ENCODE results near the gene GLRA1.

The GLRA1 gene

DNA sequence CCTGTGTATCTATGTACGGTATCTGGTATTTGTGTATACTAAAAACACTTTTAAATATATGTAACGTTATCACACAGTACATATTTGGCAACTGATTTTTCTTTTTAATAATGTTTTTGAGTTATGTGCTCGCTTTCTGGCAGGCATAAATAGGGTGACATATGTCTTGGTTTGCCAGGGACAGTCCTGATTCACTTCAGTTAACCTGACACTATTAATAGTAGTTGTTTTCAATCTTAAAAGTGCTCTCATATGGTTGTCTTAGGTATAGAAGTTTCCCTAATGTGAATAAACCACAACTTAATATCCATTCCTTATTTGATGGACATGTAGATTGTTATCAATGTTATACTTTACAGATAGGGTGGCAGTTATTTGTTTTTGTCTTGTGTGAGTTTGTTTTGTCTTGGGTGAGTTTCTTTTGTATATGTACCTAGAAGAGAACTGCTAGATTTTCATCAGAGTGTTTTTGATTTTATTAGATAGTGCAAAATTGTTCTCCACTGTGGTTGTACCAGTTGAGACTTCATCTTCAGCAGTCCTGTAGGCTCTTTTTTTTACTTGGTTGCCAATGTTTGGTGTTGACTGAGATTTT, 145.0 kb downstream of the GLRA1 start:
- no peaks in the 10 kb centered on the region for H3K27me3 Mint-ChIP-seq
- intact Hi-C loops (cut with micrococcal nuclease), result no loop called here
- no peak overlapping the region for H3K4me3 Mint-ChIP-seq
- H3K4me1 Mint-ChIP-seq (ENCODE audit: low read depth), result peaks cover 55% of the 10 kb centered on the region
- H3K27ac Mint-ChIP-seq, result no peak overlapping the region
- H3K36me3 Mint-ChIP-seq (ENCODE audit: low read depth), result peaks cover 35% of the 10 kb centered on the region
- H3K9me3 Mint-ChIP-seq, result no peaks in the 10 kb centered on the region

DNA sequence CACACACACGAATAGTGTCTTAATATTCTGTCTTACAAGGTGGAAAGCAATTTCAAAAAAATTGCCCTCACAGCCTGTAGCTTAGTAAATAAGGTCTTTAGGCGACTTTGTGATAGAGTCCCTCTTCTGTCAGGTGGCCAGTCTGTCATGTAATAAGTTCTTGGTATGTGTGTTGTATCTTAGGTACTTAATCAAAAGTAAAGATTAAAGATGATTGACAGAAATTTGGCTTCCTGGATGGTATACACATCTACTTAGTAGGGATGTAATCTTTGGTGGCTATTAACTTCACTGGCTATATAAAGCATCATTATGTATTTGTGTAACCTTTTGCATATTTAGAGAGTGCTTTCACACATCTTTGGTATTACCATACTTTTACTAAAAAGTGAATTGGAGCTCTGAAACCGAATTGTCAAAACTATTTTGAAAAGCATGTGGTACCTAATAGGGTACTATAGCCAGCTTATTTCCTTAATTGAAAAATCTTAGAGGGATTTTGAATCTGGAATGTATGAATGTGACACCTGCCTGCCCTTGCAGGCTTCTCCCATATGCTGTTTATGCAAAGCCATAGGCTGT, 149.5 kb downstream of the GLRA1 start:
- H3K36me3 Mint-ChIP-seq (ENCODE audit: low read depth), result peaks cover 35% of the 10 kb centered on the region

DNA sequence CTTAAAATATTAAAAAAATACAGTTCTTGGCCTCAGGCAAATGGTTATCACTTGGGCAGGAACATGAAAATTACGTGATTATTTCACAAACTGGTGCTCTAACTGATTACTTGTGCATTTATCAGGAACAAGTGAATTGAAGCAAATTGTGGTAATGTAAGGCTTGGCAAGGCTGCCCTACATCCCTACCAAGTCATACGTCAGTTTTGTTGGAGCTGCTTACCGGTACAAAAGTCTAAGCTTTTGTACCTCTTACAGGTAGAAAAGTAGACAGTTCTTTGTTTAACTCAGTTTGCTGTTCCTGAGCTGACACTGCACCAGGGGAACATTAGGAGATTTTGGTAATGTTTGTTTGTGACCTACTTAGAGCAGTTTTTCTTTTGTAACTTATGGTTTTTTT, 150.7 kb downstream of the GLRA1 start:
- peaks cover 30% of the 10 kb centered on the region for H3K36me3 Mint-ChIP-seq (ENCODE audit: low read depth)
- H3K4me1 Mint-ChIP-seq (ENCODE audit: low read depth), result peaks cover 49% of the 10 kb centered on the region
- intact Hi-C loops (cut with micrococcal nuclease), result no loop called here

More for the DNA sequence above, 149.5 kb downstream of the GLRA1 start:
- peaks cover 58% of the 10 kb centered on the region for H3K4me1 Mint-ChIP-seq (ENCODE audit: low read depth)
- no peaks in the 10 kb centered on the region for H3K9me3 Mint-ChIP-seq
- no peak overlapping the region for H3K27ac Mint-ChIP-seq
- H3K27me3 Mint-ChIP-seq, result no peaks in the 10 kb centered on the region
- intact Hi-C loops (cut with micrococcal nuclease), result no loop called here
- H3K4me3 Mint-ChIP-seq, result no peak overlapping the region

DNA sequence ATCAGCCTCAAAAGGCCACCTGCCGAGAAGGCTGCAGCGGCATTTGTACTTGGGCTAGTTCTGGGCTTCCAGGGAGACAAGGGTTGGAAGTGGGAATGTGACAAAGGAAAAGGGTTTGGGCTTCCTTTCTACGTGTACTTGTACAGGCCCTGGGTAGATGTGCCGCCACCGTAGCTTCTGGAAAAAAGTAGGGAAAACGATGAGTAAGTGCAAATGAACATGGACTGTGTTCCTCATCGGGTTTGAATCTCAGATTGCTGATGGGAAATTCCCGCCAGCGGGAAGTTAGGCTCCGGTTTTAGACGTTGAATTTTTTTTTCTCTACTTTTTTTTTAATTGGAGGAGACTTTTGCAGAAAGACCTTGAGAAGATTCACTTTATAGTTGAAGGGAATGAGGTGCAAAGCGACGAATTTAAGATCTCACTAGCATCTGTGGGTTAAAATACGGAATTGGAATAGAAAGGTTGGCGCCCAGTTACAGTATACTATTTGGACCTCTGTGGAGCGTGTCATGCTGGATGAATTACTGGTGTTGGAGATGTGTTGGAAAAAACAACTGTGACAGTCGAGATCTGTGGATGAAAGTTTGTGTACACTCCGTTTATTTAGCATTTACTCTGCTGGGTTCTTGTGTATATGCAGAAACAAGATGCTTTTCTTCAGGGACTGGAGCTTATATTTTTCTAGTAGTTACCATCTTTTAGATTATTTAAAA, 151.6 kb downstream of the GLRA1 start:
- intact Hi-C loops (cut with micrococcal nuclease), result no loop called here
- Mint-ChIP-seq H3K36me3 (ENCODE audit: low read depth) (peaks cover 21% of the 10 kb centered on the region), H3K4me1 (ENCODE audit: low read depth) (peaks cover 40% of the 10 kb centered on the region), H3K4me3 (peak overlapping the region; percentile 89), H3K27ac (no peak overlapping the region), H3K27me3 (no peaks in the 10 kb centered on the region), H3K9me3 (no peaks in the 10 kb centered on the region)

More for the DNA sequence above, 150.7 kb downstream of the GLRA1 start:
- Mint-ChIP-seq H3K27ac (no peak overlapping the region), H3K27me3 (no peaks in the 10 kb centered on the region), H3K9me3 (no peaks in the 10 kb centered on the region), H3K4me3 (peak overlapping the region; percentile 48)
